DMS 273 (cell line): ENCODE data around the gene PIGC.

ENCODE experiments used
- DNase-seq: peaks from one replicate; lab custom pipeline; 2025; ENCODE audit not compliant: unreplicated experiment; lab: John Stamatoyannopoulos, UW

The PIGC gene

DNA sequence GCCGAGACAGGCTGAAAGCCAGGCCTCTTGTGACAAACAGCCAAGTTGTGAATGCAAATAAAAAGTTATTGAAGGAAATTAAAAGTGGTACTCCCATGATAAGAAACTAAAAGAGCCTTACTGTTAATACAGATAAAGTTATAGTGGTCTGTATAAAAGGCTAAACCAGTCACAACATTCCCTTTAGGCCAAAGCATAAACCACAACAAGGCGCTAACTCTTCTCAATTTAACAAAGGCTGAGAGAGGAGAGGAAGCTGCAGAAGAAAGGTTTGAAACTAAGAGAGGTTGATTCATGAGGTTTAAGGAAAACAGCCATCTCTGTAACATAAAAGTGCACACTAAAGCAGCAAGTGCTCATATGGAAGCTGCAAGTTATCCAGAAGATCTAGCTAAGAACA is 12.7 kb downstream of the PIGC start:
- no peak for DNase-seq

DNA sequence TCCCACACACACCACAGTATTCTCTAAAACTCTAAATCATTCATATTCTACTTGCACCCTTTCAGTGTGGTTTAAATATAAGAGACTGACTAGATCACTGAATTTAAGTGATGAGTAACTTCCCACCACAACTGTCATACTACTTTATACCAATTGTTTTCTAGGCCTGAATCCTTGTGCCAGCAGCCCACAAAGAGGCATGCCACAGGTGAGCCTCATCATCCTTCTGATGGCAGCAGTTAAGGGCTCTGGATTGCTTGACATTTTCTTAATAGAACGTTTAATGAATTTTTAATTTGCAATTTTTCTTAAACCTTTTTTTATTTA is 13.8 kb downstream of the PIGC start:
- no peak for DNase-seq

DNA sequence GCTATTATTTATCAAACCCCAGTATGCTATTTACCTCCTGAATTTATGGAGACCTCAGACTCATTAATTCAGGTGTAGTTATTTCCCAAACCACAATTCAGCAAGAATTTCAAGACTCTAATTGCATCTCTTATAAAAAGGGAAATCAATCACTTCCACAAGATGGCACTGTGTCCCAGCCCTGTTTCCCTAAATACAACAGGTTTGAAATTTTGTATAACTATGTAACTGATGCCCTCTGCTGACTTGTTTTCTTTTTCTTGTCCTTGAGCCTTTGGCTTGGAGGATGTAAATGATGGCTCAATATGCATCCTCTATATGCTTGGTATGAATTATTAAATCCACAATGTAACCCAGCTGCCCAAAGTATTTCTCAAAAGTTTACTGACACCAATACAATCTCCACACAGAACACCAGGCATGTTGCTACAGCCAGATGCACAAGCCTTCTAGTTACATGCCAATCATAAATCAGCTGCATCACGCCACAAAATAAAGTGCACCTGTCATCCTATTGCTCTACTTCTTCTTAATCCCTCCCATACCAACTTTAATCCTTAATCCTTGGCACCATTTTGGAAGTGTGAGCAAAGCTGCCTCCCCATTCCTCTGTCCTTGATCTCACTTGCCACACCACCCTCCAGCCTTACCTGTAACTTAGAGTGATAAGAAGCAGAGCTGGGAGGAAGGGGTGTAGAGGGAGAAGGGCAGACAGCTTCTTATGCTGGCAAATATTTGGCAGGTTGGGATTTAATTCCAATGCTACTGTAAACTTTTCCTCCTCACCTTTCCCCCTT is 14.3 kb downstream of the PIGC start:
- peak; percentile 81 for DNase-seq

DNA sequence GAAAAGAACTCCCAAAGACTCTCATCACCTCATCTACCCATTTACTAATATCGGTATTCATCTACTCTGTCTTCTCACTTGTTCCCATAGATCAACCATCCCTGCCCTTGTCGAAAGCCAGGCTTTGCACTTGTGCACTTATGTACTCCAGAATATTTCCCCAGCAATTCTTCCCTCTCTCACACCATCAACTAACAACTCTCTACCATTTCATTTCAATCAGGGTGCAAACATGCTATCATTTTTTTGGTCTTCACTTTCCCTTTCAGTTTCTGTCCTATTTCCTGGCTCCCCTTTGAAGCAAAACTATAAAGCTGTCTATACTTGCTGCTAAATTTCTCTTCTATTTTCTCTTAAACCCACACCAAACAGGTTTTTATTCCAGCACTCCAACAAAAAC is 16.7 kb downstream of the PIGC start:
- DNase-seq: no peak

DNA sequence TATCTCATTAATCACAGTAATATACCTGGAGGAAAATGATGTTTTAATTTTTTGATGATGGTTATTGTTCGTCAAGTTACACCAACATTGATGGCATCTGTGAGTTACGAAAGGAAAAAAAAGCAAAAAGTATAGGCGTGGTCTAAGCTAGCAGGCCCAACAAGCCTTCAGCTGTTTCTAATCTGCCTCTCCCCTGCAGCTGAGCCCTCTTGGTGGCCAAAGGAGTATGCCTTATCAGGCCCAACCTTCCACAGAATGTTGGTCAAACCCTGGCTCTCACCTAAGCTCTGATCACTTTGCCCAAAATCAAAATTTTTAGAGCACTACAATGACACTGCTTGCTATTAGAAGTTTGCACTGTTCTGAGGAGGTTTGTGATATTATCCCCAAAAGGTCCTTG is 18.5 kb downstream of the PIGC start:
- no peak for DNase-seq

DNA sequence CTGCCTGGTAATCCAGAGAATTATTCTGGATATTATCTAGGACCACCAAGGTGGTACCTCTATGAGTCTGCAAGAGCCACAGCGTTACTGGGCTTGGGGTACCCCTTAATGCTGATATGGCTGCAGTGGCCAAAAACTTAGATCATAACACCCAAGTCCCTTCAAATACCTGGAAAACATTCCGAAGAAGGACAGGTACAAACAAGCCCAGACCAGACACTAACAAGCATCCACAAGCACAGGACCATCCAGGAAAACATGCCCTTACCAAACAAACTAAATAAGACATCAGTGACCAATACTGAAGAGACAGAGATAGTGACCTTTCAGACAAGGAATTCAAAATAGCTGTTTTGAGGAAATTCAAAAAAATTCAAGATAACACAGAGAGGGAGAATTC is 20.5 kb downstream of the PIGC start:
- DNase-seq: no peak

DNA sequence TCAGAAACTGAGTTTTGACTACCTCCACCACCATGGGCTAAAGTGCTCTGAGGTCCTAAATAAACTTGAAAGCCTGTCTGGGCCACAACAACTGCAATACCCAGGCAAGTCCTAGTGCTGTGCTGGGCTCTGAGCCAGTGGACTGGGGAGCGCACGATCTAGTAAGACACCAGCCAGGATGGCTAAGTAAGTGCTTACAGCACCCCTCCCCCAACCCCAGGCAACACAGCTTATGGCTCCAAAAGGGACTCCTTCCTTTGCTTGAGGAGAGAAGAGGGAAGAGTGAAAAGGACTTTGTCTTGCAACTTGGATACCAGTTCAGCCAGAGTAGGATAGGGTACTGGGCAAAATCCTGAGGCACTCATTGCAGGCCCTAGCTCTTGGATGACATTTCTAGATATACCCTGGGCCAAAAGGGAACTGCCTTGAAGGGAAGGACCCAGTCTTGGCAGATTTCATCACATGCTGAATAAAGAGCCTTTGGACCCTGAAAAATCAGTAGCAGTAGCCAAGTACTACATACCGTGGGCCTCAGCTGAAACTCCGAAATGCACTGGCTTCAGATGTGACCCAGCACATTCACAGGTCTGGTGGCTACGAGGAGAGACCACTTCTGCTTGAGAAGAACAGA is 21.8 kb downstream of the PIGC start:
- no peak for DNase-seq

DNA sequence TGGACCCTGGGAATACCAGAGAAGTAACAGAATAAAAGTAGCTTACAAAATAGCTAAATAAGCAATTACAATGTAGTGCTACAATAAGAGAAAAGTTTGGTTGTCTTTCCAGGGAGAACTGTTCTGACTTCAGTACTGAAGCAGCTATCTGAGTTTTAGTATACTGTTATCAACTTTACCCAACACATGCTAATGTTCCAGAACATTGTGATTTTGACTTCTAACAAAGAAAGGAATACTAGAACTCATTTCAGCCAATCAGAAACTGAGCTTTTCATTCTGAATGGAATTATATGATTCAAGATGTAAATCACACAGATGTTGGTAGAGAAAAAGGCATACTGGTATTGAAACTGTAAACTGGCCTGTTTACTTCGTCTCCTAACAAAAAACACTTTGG is 23.5 kb downstream of the PIGC start, which contains the start of gene C1orf105:
C1orf105 (plus strand) TSS at position 301 of the 400 bp plus-strand sequence. CDS start 201 bp downstream, outside the sequence.
- DNase-seq: no peak

DNA sequence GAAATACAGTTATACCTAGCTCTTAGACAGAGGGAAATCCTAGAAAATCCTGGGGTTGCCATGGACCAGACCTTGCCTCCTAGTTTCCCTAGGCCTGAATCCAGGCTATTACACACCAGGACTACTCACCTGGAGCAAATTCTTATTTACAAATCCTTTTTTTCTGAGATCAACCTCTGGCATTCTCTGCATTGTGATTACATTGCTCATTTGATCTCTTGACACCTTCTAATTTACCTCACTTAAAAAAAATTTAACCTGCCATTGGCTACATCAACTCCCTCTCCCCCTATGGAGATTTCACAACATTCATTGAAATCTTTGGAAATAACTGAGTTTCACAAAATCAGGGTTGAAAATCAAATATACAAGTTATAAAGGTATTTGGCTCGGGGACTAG is 26.3 kb downstream of the PIGC start:
- no peak for DNase-seq

DNA sequence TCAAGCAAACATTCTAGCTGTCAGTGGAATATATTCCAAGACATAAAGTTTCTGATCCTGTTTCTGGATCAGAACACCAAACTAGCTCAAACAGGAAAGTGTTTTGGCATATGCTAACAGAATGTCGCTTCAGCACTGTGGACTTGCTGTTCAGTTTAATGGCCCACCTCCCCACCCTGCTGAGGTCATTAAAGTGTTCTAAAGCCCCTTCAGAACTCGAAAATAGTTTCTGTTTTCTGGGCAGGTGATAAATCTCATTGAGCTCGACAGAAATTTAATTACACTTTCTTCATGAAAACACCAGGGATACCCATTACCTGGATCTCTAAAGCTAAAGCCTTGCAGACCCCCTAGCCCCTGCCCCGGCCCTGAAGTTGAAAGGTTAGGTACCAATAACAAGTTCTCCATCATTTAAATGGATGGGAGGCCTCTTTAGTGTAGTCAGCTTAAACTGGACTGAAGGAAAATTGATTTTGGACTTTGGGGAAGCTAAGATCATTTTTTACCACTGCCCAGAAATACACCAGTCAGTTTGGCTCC is 27.3 kb downstream of the PIGC start:
- no peak for DNase-seq

DNA sequence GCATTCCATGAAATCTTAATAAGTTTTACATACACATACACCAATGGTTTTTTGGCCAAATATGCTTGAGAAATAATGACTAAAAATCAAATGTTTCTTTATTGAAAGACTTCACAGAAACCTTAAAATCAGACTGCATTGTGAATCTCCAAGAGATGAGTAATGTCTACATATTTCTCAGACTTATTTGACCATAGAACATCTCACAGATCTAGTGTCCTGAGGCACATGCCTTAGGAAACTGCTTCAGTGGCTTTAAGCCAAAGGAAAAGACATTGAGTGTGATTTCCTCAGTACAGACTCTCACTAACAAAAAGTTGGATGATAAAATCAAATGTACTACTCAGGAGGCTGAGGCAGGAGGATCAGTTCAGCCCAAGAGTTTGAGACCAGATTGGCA is 29.5 kb downstream of the PIGC start:
- DNase-seq: no peak

DNA sequence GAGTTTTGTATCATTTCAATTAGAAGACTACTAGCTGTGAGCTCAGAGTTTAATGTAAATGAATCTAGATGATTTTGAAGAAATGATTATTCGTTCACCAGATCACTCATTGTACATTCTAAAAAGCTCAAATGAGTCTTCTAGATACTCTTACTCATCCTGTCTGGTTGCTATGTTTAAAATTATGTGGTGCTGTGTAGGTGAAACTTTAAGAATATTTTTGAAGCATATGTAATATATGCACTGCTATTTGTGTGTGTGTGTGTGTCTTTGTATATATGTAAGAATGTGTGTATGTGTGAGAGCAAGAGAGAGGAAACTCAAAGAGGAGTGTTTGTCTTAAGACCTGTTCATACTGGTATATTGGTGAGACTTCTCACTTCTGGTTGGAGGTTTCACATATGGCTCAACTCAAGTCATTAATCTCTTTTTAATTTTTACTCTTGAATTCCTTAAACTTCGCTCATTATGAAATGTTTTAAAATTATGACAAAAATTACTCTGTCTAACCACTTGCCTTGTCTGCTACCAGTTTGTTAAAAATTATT is 32.0 kb downstream of the PIGC start:
- no peak for DNase-seq

DNA sequence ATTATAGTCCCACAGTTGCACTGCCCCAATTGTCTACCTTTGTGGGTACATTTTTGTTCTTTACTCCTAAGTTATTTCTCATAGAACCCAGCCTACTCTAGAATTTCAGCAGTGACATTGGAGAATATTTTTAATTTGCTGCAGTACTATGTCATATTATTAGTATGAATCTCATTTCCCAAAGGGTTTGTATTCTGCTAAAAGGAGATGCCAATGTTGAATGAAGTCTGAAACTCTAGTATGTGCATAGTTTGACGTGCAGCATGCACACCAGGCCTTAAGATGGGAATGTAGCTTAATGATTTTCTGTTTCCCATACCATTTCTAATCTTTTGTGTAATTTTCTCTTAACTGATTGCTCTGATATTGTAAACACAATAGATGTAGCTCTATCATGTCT is 33.8 kb downstream of the PIGC start:
- no peak for DNase-seq

DNA sequence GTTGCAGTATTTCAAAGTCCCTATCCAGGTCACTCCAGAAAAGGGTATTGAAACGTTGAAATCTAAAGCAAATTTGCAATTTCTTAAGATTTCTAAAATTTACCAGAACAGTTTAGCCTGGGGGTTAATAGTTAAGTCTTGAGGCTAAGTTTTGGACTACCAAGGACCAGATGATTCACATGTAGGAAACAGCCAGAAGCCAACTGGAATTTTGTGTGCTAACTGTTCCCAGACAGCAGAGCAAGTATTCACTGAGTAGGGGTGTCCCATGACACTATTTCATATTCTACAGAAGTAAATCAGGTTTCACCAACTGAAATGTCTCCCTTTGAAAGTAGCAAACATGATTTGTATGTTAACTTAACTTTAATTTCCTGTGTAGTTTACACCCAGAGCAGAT is 34.9 kb downstream of the PIGC start:
- DNase-seq: no peak

DNA sequence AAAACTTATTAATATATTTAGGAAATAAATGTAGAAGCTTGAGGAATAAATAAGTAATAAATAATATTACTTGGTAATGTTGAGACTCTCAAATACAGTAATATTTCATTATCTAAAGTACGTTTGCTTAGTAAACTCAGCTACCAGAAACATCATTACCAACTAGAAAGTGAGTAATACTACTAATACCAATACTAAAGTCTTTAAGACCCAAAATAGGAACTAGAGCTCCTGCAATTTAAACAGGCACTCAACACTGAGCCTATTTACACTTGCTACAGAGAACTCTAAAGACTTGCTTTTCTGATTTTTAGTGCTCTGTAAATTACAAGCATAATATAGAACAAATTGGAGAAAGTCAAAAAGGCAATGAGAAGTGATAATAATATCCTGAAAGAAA is 36.9 kb downstream of the PIGC start:
- no peak for DNase-seq

DNA sequence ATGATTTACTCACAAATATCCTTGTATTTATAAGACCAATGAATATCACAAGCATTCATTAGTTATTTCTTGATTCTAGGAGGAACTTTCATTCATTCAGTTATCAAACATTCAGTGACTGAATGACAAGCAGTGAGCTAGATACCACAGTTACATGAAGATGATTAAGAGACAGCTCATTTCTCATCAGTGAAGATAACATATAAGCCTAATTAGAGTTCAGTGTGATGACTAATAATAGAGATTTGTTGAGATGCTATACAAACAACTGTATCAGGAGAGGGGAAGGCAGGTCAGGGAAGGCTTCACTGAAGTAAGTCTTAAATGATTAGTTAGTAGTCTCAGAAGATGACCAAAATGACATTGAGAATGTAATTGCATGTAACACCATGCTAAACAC is 38.0 kb downstream of the PIGC start:
- no peak for DNase-seq

DNA sequence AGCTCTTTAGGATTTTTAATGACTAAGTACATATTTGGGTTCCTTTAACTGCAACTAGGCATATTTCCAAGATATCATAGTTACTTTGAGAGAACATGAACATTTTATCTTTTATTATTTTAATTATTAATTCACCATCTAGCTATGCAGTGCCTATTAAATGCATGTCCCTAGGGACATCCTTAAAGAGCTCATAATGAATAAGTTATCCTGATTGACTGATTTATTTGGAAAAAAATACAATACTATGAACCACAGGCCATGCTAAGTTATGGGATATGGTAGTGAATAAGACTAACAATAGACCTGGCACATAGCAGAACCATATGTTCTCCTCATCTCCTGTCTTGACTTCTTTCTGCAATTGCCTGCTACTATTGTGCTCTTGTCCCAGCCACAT is 39.7 kb downstream of the PIGC start:
- DNase-seq: no peak

DNA sequence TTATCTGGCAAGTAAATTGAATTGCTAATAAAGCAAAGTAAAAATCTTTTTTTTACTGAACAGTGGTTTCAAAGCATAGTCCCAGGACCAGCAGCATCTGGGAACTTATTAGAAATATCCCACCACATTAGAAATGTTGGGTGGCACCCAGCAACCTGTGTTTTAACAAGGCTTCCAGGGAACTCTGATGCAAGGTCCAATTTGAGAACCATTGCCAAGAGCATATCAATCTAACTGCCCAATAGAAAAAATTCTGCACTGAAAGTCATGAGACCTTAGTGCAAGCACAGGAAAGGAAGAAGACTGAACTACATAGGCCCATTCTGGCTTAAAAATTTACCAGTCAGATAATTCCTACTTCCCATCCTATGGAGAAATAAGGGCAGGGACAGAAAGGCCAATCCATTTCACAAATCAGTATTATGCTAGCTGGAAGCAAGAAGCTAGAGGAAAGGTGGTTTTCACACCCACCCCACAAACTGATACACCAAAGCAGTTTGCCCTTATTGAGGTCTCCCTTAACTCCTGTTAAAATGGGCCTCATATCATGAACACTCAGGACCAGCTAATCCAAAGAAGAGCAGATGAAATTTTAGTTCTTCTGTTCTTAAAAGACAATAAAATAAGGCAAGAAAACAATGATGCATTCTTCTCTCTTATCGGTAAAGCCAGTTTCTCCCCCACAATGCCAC is 40.8 kb downstream of the PIGC start:
- DNase-seq: no peak

DNA sequence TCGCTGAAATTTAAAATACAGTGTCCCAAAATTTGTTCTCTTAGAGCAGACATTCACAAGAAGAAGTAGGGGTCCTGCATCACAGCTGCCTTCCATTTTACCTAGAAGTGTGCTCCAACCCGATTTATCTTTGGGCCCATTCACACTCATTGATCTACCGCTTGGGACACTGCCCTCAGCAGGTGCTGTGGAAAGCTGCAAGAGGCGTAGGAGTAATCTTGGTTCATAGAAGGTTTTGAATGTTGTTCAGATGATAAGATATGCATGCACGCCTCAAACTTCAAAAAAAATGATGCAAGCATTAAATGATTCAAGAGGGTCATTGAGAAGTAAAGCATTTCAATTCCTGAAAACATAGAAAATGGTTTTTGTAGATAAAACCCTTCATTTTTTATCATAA is 42.0 kb downstream of the PIGC start:
- DNase-seq: peak; percentile 10

DNA sequence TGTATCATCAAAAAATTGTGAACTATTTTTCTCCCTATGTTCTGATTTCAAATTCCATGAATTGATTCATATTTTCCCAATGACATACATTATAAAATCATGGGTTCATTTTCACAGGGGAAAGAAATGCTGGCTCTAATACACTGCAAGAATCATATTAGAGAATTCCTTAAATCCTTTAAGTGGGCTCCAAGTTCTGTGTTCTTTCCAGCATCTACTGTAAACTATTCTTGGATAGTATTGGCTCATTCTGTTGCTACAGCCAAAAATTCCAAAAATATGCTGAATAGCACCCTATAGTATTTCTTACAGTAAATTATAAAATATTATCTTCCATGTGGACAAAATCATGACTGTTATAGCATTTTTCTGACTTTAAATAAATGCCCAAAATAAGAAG is 42.4 kb downstream of the PIGC start:
- DNase-seq: no peak

DNA sequence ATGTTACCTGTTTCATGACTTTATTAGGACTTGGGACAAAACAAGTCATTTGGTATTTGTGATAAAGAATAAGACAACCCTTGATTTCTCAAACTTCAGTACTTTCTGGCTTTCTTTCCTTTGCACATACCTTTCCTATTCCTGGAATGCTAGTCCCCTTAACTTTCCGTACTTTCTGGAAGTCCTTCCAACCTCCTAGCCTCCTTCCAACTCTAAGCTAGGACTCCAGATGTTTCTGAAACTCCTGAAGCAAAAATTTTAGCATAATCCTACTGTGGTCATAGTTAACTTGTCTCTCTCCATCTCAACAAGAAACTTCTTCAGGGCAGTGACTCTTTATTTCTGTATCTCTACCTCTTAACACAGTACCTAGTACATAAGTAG is 43.2 kb downstream of the PIGC start:
- DNase-seq: no peak
